ENCODE data around the gene UBE2D2. TPM values are rescaled to one million over a fixed set of nuclear protein-coding genes. Genes with fewer than 3 reads are reported as not detected.

Gene UBE2D2
- total and polyA plus RNA-seq, 10 of the 15 experiments (the other 5 are each of a cell fraction or from before 2014, with no cell fraction given): 58.6 to 245 (median 128) TPM

- TF ChIP-seq TCF12 (IDR thresholded peaks at IDR 0.05; ENCODE audit: low read depth, low read length) (no peak), SMC3 (IDR thresholded peaks at IDR 0.05; ENCODE audit: borderline replicate concordance, low read length) (no peak), NRF1 (conservative IDR thresholded peaks at IDR 0.05; ENCODE audit: low read depth, low read length) (no peak), FOS (IDR thresholded peaks at IDR 0.05; ENCODE audit: borderline replicate concordance, extremely low read depth, insufficient read length) (no peak), NFXL1 (IDR thresholded peaks at IDR 0.05; ENCODE audit: borderline replicate concordance) (no peak), MEF2A (IDR thresholded peaks at IDR 0.05; ENCODE audit: insufficient read depth, low read depth, low read length) (no peak), SUZ12 (IDR thresholded peaks at IDR 0.05; ENCODE audit: unreplicated experiment) (no peak), IKZF1 (conservative IDR thresholded peaks at IDR 0.05) (peak; percentile 92), FOXM1 (IDR thresholded peaks at IDR 0.05; ENCODE audit: low read depth, low read length) (no peak), YBX1 (IDR thresholded peaks at IDR 0.05) (no peak), IRF5 (IDR thresholded peaks at IDR 0.05; ENCODE audit: borderline replicate concordance) (no peak), LARP7 (IDR thresholded peaks at IDR 0.05) (peak; percentile 88), SKIL (IDR thresholded peaks at IDR 0.05; ENCODE audit: low read depth, poor library complexity, severe bottlenecking) (no peak), MAX (IDR thresholded peaks at IDR 0.05; ENCODE audit: low read depth, low read length) (no peak), RAD21 (IDR thresholded peaks at IDR 0.05; ENCODE audit: insufficient read depth, low read depth, low read length) (no peak), RCOR1 (conservative IDR thresholded peaks at IDR 0.05; ENCODE audit: low read depth, low read length) (no peak), FOXK2 (IDR thresholded peaks at IDR 0.05) (no peak), BRCA1 (IDR thresholded peaks at IDR 0.05; ENCODE audit: low read depth, low read length) (no peak), ESRRA (IDR thresholded peaks at IDR 0.05; ENCODE audit: low read length) (no peak), ZNF592 (IDR thresholded peaks at IDR 0.05) (peak; percentile 75; the same call in 1 of the 2 replicates), SIN3A (IDR thresholded peaks at IDR 0.05; ENCODE audit: low read depth, low read length) (no peak), NR2F1 (conservative IDR thresholded peaks at IDR 0.05) (peak; percentile 42; the same call in 1 of the 2 replicates), PAX8 (IDR thresholded peaks at IDR 0.05) (no peak)
Measured at GRCh38 chr5:139668064-139668880, 107.1 kb downstream of the UBE2D2 start (continued).
